ENCODE data around the gene ZNF622.

The ZNF622 gene

DNA sequence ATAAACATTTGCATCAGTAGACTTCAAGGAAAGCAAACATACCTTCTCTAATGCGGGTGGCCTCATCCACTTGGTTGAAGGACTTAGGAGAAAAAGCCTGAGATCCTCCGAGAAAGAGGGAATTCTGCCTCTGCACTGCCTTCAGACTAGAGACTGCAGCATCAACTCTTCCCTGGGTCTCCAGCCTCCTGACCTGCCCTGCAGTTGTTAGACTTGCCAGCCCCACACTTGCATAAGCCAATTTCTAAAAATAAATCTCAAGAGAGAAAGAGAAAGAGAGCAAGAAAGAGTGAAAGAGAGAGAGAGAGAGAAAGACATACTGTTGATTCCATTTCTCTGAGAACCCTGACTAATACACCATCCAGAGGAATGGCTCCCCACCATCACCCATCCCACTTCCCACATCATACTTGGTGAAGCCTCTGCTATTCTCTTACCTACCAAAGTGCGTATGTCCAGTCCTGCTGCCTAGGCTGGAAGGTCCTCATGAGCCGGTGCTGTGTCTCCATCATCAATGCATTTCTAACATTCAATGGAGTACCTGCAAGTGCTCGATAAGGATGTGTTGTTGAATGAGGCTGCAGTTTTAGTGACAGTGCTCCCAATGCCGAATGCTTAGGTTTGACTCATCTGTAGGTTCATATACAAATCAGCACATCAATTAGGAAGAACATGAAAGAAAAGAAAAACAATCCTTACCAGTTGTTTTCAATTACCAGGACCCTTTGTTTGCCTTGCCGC lies 35.1 kb downstream of the ZNF622 start:
- no peak for DNase-seq (ENCODE audit: low read depth)

- no peak for DNase-seq (ENCODE audit: low read depth)
Observed at GRCh38 chr5:16428359-16428758, 37.2 kb downstream of the ZNF622 start.

- no peak for DNase-seq (ENCODE audit: low read depth)
Observed at GRCh38 chr5:16427587-16427986, 38.0 kb downstream of the ZNF622 start.

GRCh38 chr5:16418471-16418922 lies 47.1 kb downstream of the ZNF622 start:
- DNase-seq (ENCODE audit: low read depth): no peak

DNA sequence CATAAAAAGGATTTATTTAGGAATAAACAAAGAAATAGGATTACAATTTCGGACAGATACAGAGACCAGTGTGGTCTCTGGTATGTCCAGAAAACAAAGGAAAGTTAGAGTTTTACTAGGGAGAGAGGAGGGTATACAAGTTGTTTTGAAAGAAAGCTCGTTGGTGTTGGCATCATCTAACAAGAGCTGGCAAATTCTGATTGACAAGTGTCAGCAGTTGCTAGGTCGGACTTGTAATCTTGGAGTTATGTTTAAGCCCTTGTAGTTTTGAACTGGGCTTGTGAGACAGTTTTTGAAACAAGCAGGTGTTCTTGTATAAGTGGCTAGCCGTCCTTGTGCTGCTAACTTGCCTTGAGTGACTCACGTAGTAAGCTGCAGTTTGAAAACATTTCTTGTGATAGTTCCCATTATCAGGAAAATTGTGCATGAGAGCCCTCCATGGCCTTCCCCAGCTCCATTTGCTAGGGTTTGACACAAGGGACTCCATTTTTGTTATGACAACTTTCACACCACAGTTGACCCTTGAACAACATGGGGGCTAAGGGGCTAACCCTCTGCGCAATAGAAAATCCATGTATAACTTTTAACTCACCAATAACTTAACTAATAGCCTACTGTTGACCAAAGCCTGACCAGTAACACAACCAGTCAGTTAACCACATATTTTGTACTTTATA lies 48.1 kb downstream of the ZNF622 start:
- DNase-seq (ENCODE audit: low read depth): no peak

DNA sequence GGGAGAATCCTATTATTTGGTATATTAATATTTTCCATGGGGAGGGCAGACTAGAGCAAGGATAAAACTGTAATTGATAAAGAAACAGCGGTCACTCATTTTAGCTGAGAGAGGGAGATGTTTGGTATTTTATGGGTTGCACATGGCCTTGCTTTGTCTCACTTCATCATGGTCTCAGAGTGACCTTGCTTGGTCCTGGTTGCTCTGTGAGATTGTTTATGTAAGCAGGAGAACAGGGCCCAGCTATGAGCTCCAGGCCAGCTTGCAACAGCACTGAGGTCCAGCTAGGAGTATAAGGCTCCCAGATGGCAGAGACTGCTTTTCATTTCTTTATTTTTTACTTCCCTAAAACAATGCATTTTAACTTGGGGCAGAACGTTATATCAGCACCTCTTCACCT lies 50.7 kb downstream of the ZNF622 start:
- no peak for DNase-seq (ENCODE audit: low read depth)

GRCh38 chr5:16413166-16413860 lies 52.3 kb downstream of the ZNF622 start:
- no peak for DNase-seq (ENCODE audit: low read depth)

GRCh38 chr5:16412556-16412955 lies 53.0 kb downstream of the ZNF622 start:
- no peak for DNase-seq (ENCODE audit: low read depth)

DNA sequence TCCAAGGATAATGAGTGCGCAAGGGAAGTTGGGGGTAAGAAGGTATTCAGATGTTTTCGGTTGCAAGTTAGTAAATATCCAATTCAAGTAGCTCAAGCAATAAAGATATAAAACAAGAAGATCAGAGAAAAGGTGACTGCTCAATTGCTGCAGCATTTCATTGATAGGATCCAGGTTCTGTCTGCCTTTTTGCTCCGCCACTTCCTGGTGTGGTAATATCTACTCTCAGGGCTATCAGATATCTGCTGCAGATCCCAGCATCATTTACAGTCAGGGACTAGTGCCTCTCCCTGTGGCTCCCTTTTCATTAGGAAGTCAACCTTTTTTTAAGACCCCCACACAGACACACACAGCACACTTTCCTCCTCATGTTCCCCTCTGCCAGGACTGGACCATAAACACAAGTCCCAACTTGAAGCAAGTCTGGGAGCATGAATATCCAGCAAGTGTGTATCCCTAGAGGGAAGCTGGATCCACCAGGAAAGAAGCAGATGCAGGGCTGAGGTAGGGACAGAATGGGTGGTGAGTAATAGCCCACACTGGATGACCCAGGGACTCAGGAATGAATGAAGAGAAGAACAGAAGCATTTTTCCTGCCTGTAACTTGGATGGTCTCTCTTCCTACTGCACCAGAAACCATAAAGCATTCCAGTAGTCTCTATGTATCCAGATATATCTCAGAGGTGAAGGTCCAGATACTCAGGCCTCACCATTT lies 53.7 kb downstream of the ZNF622 start:
- DNase-seq (ENCODE audit: low read depth): no peak

DNA sequence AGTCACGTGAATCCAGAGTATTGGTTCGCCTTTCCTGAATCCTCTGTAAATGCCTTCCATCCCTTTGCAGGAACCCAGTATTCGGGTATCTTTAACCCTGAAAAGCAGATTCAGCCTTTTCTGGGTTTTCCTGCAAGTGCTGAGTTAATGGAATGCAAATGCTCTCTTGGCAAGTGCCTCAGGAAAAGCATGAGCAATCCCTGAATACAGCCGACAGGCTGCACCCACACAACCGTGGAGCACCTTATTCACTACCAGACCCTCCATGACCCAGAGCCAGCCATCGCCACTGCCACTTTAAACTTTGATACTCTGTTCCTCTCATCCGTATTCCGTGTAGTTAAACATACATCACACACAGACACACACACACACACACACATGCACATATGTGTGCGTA lies 54.4 kb downstream of the ZNF622 start:
- no peak for DNase-seq (ENCODE audit: low read depth)

GRCh38 chr5:16410338-16410737 lies 55.3 kb downstream of the ZNF622 start:
- DNase-seq (ENCODE audit: low read depth): no peak

DNA sequence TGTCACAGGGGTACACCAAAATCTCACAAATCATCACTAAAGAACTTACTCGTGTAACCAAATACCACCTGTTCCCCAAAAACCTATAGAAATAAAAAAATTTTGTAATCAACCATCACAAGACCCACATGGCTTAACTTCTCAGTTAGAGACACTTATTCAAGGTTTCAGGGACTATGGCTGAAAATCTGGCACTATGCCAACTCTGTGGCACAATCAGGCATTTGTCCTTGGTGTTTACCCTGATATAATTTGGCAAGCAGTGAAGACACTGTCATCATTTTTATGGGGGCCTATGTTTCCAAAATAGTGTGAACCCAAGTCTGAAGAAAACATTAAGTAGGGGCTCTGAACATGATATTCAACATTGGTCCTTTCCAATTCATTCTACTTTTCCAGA lies 59.0 kb downstream of the ZNF622 start:
- no peak for DNase-seq (ENCODE audit: low read depth)

- no peak for DNase-seq (ENCODE audit: low read depth)
Observed at GRCh38 chr5:16406023-16406422, 59.6 kb downstream of the ZNF622 start.

All from stimulated activated CD4-positive, alpha-beta T cell treated with anti-CD3 and anti-CD28 coated beads, Interleukin-2, amount 100 ng/mL, for 4 hours (primary cell).